K562 (cell line): ENCODE results near the gene RASGRP1. TPM values are rescaled to one million over a fixed set of nuclear protein-coding genes. Genes with fewer than 3 reads are reported as not detected.

ENCODE experiments used
- ATAC-seq: fragments of 200-7000 bp; cut with Tn5 transposase; 3 replicates; pipeline ENCODE4 v1.9.1; 2020; ENCODE audit warnings: moderate library complexity
- BruUV-seq: library from RNA; stranded (reverse); fragments of 400-500 nt; replicated peaks from 2 replicates; lab custom pipeline; 2021; lab: Mats Ljungman, UMichigan
- CTCF ChIA-PET: fragments of 300-600 bp; formaldehyde crosslinking; extraction: SDS; loops from one replicate; lab custom pipeline; 2021; ENCODE audit warnings: low intra/inter-chr PET ratio; lab: Yijun Ruan, JAX
- POLR2A ChIA-PET: fragments of 300-600, 350-650 bp; sonication (Branson Sonifier 250); formaldehyde crosslinking; extraction: SDS; loops from one replicate; lab custom pipeline; 2021; ENCODE audit warnings: antibody characterized with exemption, inconsistent platforms; lab: Yijun Ruan, JAX
- DNase-seq, 4 experiments: peaks; one replicate each; pipeline versions ENCODE4 v3.0.0 to v3.0.0-alpha.2; 2011 to 2018; ENCODE audit warnings: low spot score in 3 of 4, mixed read lengths in 3 of 4; ENCODE audit errors: extremely low read depth in 1 of 4
- FAIRE-seq: peaks from 2 replicates; lab custom pipeline; 2011; peaks lifted over from hg19 to GRCh38; lab: Jason Lieb, UNC
- H2AFZ ChIP-seq: 2 replicates; pipeline ENCODE4 v1.6.0; 2011; ENCODE audit warnings: low read depth, low read length, control low read depth, inconsistent platforms
- H3K27ac ChIP-seq: fragments of 200-600 bp; 3 replicates; pipeline ENCODE4 v1.8.0; 2011; ENCODE audit warnings: low read depth, mild to moderate bottlenecking, control low read depth, inconsistent platforms, low read length, moderate library complexity, mixed read lengths; ENCODE audit errors: extremely low read depth
- H3K27me3 ChIP-seq, 2 experiments: fragments of 300-600 bp in 1 of 2; 2 replicates in 1 of 2; 3 replicates in 1 of 2; pipeline versions ENCODE4 v1.6.0 to v1.8.0; 2011; ENCODE audit warnings: inconsistent platforms in 2 of 2, low read length in 2 of 2, mild to moderate bottlenecking in 1 of 2, mixed read lengths in 1 of 2, moderate library complexity in 1 of 2; ENCODE audit not compliant: control insufficient read depth in 2 of 2, insufficient read depth in 2 of 2
- H3K36me3 ChIP-seq: fragments of 300-600 bp; 3 replicates; pipeline ENCODE4 v1.8.0; 2011; ENCODE audit warnings: mild to moderate bottlenecking, low read length, inconsistent platforms; ENCODE audit not compliant: control insufficient read depth, insufficient read depth
- H3K4me1 ChIP-seq, 2 experiments: fragments of 200-600 bp in 1 of 2; replicated peaks in 1 of 2; 2 replicates in 1 of 2; 3 replicates in 1 of 2; pipeline versions ENCODE4 v1.5.1 to v1.8.0; 2011; ENCODE audit warnings: inconsistent platforms in 2 of 2, low read length in 2 of 2, mild to moderate bottlenecking in 1 of 2, mixed read lengths in 1 of 2, moderate library complexity in 1 of 2; ENCODE audit not compliant: control insufficient read depth in 2 of 2, insufficient read depth in 2 of 2
- H3K4me2 ChIP-seq: 2 replicates; pipeline ENCODE4 v1.6.1; 2011; ENCODE audit warnings: low read length, control low read depth, inconsistent platforms, mixed read lengths; ENCODE audit not compliant: insufficient read depth
- H3K4me3 ChIP-seq: fragments of 200-600 bp; sonication (generic), shearing (Covaris generic); 2 replicates; pipeline ENCODE4 v1.5.1; 2016; ENCODE audit warnings: control low read depth, inconsistent platforms
- H3K79me2 ChIP-seq: fragments of 200-600 bp; 3 replicates; pipeline ENCODE4 v1.8.0; 2011; ENCODE audit warnings: low read length, inconsistent platforms; ENCODE audit not compliant: control insufficient read depth, insufficient read depth
- H3K9ac ChIP-seq, 2 experiments: 2 replicates each; pipeline versions ENCODE4 v1.6.0 to v1.6.1; 2011; ENCODE audit warnings: low read depth in 2 of 2, low read length in 2 of 2, control low read depth in 1 of 2, inconsistent platforms in 1 of 2, mild to moderate bottlenecking in 1 of 2, mixed read lengths in 1 of 2; ENCODE audit not compliant: insufficient read depth in 1 of 2
- H3K9me1 ChIP-seq: one replicate; pipeline ENCODE4 v1.6.0; 2011; ENCODE audit warnings: inconsistent platforms, mild to moderate bottlenecking, low read length, moderate library complexity; ENCODE audit not compliant: control insufficient read depth, insufficient read depth
- H3K9me3 ChIP-seq: replicated peaks from 2 replicates; pipeline ENCODE4 v1.5.1; 2011; ENCODE audit warnings: low read depth, low read length, inconsistent platforms; ENCODE audit not compliant: control insufficient read depth, insufficient read depth
- H4K20me1 ChIP-seq: replicated peaks from 2 replicates; pipeline ENCODE4 v1.6.1; 2011; ENCODE audit warnings: low read length, inconsistent platforms, mixed read lengths; ENCODE audit not compliant: control insufficient read depth, insufficient read depth
- ARNT ChIP-seq, 2 experiments: fragments of 450-650 bp; IDR thresholded peaks; 2 replicates each; pipeline ENCODE4 v1.6.1; 2016; ENCODE audit warnings: mild to moderate bottlenecking in 1 of 2
- ATF7 ChIP-seq: fragments of 450-650 bp; IDR thresholded peaks from 2 replicates; pipeline ENCODE4 v1.7.1; 2014; ENCODE audit warnings: mild to moderate bottlenecking, moderate library complexity
- BRD9 ChIP-seq: fragments of 450-650 bp; IDR thresholded peaks from 2 replicates; pipeline ENCODE4 v1.6.1; 2018; ENCODE audit warnings: low read depth; ENCODE audit not compliant: partially characterized antibody
- CREM ChIP-seq: IDR thresholded peaks from 2 replicates; pipeline ENCODE4 v1.6.1; 2014; ENCODE audit warnings: antibody characterized with exemption, low read depth
- EHMT2 ChIP-seq: fragments of 450-650 bp; IDR thresholded peaks from 2 replicates; pipeline ENCODE4 v1.6.1; 2018; ENCODE audit warnings: antibody characterized with exemption
- ETV6 ChIP-seq, 3 experiments: fragments of 150-350 bp in 1 of 3; sonication (generic) in 1 of 3; formaldehyde crosslinking in 1 of 3; IDR thresholded peaks; 2 replicates each; pipeline versions ENCODE4 v1.6.1 to v1.8.0; 2014 to 2022; ENCODE audit warnings: borderline replicate concordance in 2 of 3, low read depth in 2 of 3, antibody characterized with exemption in 1 of 3, low read length in 1 of 3, mild to moderate bottlenecking in 1 of 3, missing genetic modification reagents in 1 of 3
- FOS ChIP-seq: IDR thresholded peaks from 3 replicates; pipeline ENCODE4 v1.6.1; 2011; ENCODE audit not compliant: insufficient read length; ENCODE audit errors: extremely low read depth
- FOXK2 ChIP-seq, 2 experiments: fragments of 450-650 bp; IDR thresholded peaks in 1 of 2; conservative IDR thresholded peaks in 1 of 2; 2 replicates each; pipeline ENCODE4 v1.6.1; 2016; ENCODE audit warnings: low read depth in 2 of 2, mild to moderate bottlenecking in 1 of 2
- HES1 ChIP-seq: fragments of 450-650 bp; IDR thresholded peaks from 2 replicates; pipeline ENCODE4 v1.6.1; 2016; ENCODE audit warnings: low read depth, mild to moderate bottlenecking, moderate library complexity
- POLR2H ChIP-seq: IDR thresholded peaks from 2 replicates; pipeline ENCODE4 v1.6.1; 2016; ENCODE audit warnings: missing genetic modification characterization, low read depth, mild to moderate bottlenecking, control low read depth, missing compliant biosample characterization, moderate library complexity
- SIRT6 ChIP-seq: IDR thresholded peaks from one replicate; pipeline ENCODE4 v1.6.1; 2012; ENCODE audit warnings: low read depth, mild to moderate bottlenecking, control low read depth, inconsistent platforms, low read length, moderate library complexity
- SOX6 ChIP-seq: fragments of 450-650 bp; IDR thresholded peaks from 2 replicates; pipeline ENCODE4 v1.6.1; 2014; ENCODE audit warnings: mild to moderate bottlenecking
- SREBF1 ChIP-seq: fragments of 150-350 bp; IDR thresholded peaks from 2 replicates; pipeline ENCODE4 v1.6.1; 2014; ENCODE audit warnings: antibody characterized with exemption, low read depth, low read length, borderline replicate concordance
- TCF3 ChIP-seq: sonication (generic); formaldehyde crosslinking; IDR thresholded peaks from 2 replicates; pipeline ENCODE4 v1.4.0; 2020; ENCODE audit warnings: mild to moderate bottlenecking, missing genetic modification reagents
- TRIM24 ChIP-seq, 2 experiments: fragments of 450-650 bp; IDR thresholded peaks; 2 replicates each; pipeline ENCODE4 v1.6.1; 2016
- ZBTB26 ChIP-seq: fragments of 450-650 bp; formaldehyde crosslinking; IDR thresholded peaks from 2 replicates; pipeline ENCODE4 v1.4.0; 2022; ENCODE audit warnings: missing genetic modification characterization
- ZNF232 ChIP-seq: sonication (generic); formaldehyde crosslinking; IDR thresholded peaks from 2 replicates; pipeline ENCODE4 v1.8.0; 2022; ENCODE audit warnings: mild to moderate bottlenecking, missing genetic modification reagents
- ZNF24 ChIP-seq: fragments of 450-650 bp; IDR thresholded peaks from 2 replicates; pipeline ENCODE4 v1.6.1; 2016
- ZNF444 ChIP-seq: fragments of 250-450 bp; sonication (Bioruptor Pico); IDR thresholded peaks from 2 replicates; pipeline ENCODE4 v1.4.0; 2020; ENCODE audit warnings: mild to moderate bottlenecking, moderate library complexity
- ZNF785 ChIP-seq: fragments of 250-450 bp; sonication (Bioruptor Pico); IDR thresholded peaks from 2 replicates; pipeline ENCODE4 v1.4.0; 2020; ENCODE audit warnings: mild to moderate bottlenecking
- WGBS: fragments of 100-300 bp; shearing (Covaris generic); methylation state at CpG from one replicate; pipeline ENCODE4 v1.1.6; 2016; ENCODE audit warnings: low coverage, mixed read lengths; ENCODE audit not compliant: insufficient coverage; ENCODE audit errors: missing lambda C conversion rate; 5-methylcytosine and 5-hydroxymethylcytosine counted together
- in situ Hi-C: fragments of 300-500 bp; cut with MboI; formaldehyde crosslinking; loops from 4 replicates; pipeline ENCODE4 v1.15.0; 2018; ENCODE audit warnings: inconsistent platforms, mixed read lengths
- intact Hi-C: fragments of 100-400 bp; cut with micrococcal nuclease; formaldehyde crosslinking; loops from 2 replicates; pipeline ENCODE4 v1.14.2; 2022
- polyA plus RNA-seq, 8 experiments: library from polyadenylated mRNA; depleted of rRNA in 4 of 8; stranded (reverse) in 5 of 8; unstranded in 3 of 8; fragments of >200 nt; fragmentation: Nextera tagmentation in 2 of 8; fragmentation: Illumina TruSeq in 1 of 8; extraction: Ambion mirVana in 2 of 8; extraction: Trizol in 1 of 8; gene quantifications; 2 replicates each; pipeline versions ENCODE4 v1.2.1 to v1.2.3, GENCODE V29; 2011 to 2014; ENCODE audit warnings: inconsistent platforms in 1 of 8, missing spikeins in 1 of 8
- total RNA-seq, 7 experiments: library from RNA; depleted of rRNA in 6 of 7; stranded (reverse); fragments of >200 nt in 6 of 7; fragmentation: Illumina TruSeq in 2 of 7; extraction: Trizol in 2 of 7; gene quantifications; 2 replicates each; pipeline versions ENCODE4 v1.2.1 to v1.2.3, GENCODE V29; 2011 to 2021; ENCODE audit warnings: low replicate concordance in 1 of 7

RASGRP1 gene
- total and polyA plus RNA-seq, 9 of the 15 experiments (the other 6 are each of a cell fraction or from before 2014, with no cell fraction given) = 0.14 to 0.72 (median 0.31) TPM

GRCh38 chr15:38589502-38589901 lies 24.9 kb upstream of the RASGRP1 start:
- Histone ChIP-seq H3K27ac (peak overlapping the region; percentile 51), H3K4me2 (peak overlapping the region; percentile 62)
- TF ChIP-seq TRIM24 (IDR thresholded peaks at IDR 0.05) (peak; percentile 64 to 82; a peak in 3 of 4 replicates), ZNF24 (no peak), ZNF785 (CRISPR knock-in tag) (no peak), FOS (peak; percentile 50), ZNF232 (no peak), ETV6 (IDR thresholded peaks at IDR 0.05; ENCODE audit: borderline replicate concordance in 1 of 2, low read depth in 2 of 2, low read length in 1 of 2) (peak in 1 of 2 experiments; percentile 20; a peak in 1 of 4 replicates), ETV6 (CRISPR knock-in tag; IDR thresholded peaks at IDR 0.05; ENCODE audit: borderline replicate concordance) (no peak), SIRT6 (no peak), TCF3 (CRISPR knock-in tag) (peak; percentile 30; the same call in 1 of the 2 replicates), ARNT (IDR thresholded peaks at IDR 0.05) (peak in 1 of 2 experiments; percentile 43; a peak in 1 of 4 replicates), SOX6 (peak; percentile 78), FOXK2 (conservative IDR thresholded peaks at IDR 0.05 in 1 of 2, IDR thresholded peaks at IDR 0.05 in 1 of 2; ENCODE audit: low read depth in 2 of 2) (0 out of 4 replicates have a peak, but pooled peaks of 1 of the 2 experiments have one; percentile 12), EHMT2 (peak; percentile 45; the same call in 1 of the 2 replicates), ZNF444 (CRISPR knock-in tag) (no peak), CREM (peak; percentile 82), HES1 (no peak), SREBF1 (no peak), POLR2H (tag) (no peak), ATF7 (peak; percentile 89), ZBTB26 (CRISPR knock-in tag) (no peak), BRD9 (no peak)

More at GRCh38 chr15:38589502-38589901, 24.9 kb upstream of the RASGRP1 start:
- Histone ChIP-seq H3K36me3 (no peaks in the 10 kb centered on the region), H3K4me3 (no peak overlapping the region), H3K79me2 (no peaks in the 10 kb centered on the region), H3K27me3 (no peaks in the 10 kb centered on the region), H3K4me1 (peaks cover 6 to 22% of the 10 kb centered on the region in 2 experiments; a peak in 3 of 5 replicates), H2AFZ (peak overlapping the region; percentile 64), H4K20me1 (no peaks in the 10 kb centered on the region), H3K9me1 (no peaks in the 10 kb centered on the region), H3K9ac (peak overlapping the region in 1 of 2 experiments; percentile 27; a peak in 2 of 4 replicates), H3K9me3 (no peaks in the 10 kb centered on the region)
- peak in 3 of 4 experiments; percentile 37 to 81 (median 59) for DNase-seq
- 10% methylated on average over 4 of the region's 4 CpGs for WGBS
- in situ Hi-C loops (no loop called here), intact Hi-C loops (no loop called here)
- BruUV-seq = no TSS peak
- ATAC-seq = peak; percentile 96
- POLR2A ChIA-PET = interaction anchor here (0.7 to 1.5 kb wide), 6 partner anchors 9 to 1096 kb away, joined by 3 to 5 read pairs (median 4); no protein-coding TSS in a partner anchor
- CTCF ChIA-PET = no interaction called here
- peak; percentile 19 for FAIRE-seq
